Esophagus muscularis mucosa (tissue), 4 donors: Measurements from ENCODE around the gene PPARA. TPM values are rescaled to one million over a fixed set of nuclear protein-coding genes. Genes with fewer than 3 reads are reported as not detected.
"Not testable (repeated sequence)": the region's sequence is repeated elsewhere in the genome, so short reads cannot be mapped to it uniquely, and the experiment has no call there.

Experiments used
- DNase-seq: peaks from one replicate; pipeline ENCODE4 v3.0.0-alpha.2; 2017; ENCODE audit errors: extremely low spot score
- H3K27ac ChIP-seq, 4 donors: fragments of 200-600 bp; sonication (generic); replicated peaks in 1 of 4; 1 replicate in 3 of 4; 2 replicates in 1 of 4; pipeline ENCODE4 v1.5.1; 2016 to 2019; ENCODE audit warnings: mild to moderate bottlenecking in 1 of 4
- H3K27me3 ChIP-seq, 4 donors: fragments of 200-600 bp; sonication (generic); one replicate each; pipeline versions ENCODE4 v1.5.1 to v1.6.0; 2016 to 2019
- H3K36me3 ChIP-seq, 4 donors: fragments of 200-600 bp; sonication (generic); one replicate each; pipeline ENCODE4 v1.5.1; 2016 to 2019
- H3K4me1 ChIP-seq, 4 donors: fragments of 200-600 bp; sonication (generic); one replicate each; pipeline ENCODE4 v1.5.1; 2016 to 2019
- H3K4me3 ChIP-seq, 4 donors: fragments of 200-600 bp; sonication (generic); 1 replicate in 2 of 4; 2 replicates in 2 of 4; pipeline ENCODE4 v1.5.1; 2016 to 2019; ENCODE audit warnings: mild to moderate bottlenecking in 4 of 4, moderate library complexity in 1 of 4
- H3K9me3 ChIP-seq, 4 donors: fragments of 200-600 bp; sonication (generic); 1 replicate in 3 of 4; 2 replicates in 1 of 4; pipeline ENCODE4 v1.5.1; 2016 to 2019
- EP300 ChIP-seq: sonication (generic); formaldehyde crosslinking; IDR thresholded peaks from one replicate; pipeline ENCODE4 v1.6.1; 2017; ENCODE audit warnings: antibody characterized with exemption
- POLR2A ChIP-seq: fragments of 450-650 bp; IDR thresholded peaks from one replicate; pipeline ENCODE4 v1.6.1; 2017; ENCODE audit warnings: antibody characterized with exemption, moderate library complexity, mild to moderate bottlenecking, low read depth
- POLR2AphosphoS5 ChIP-seq, 2 donors: sonication (generic); formaldehyde crosslinking; IDR thresholded peaks; one replicate each; pipeline ENCODE4 v1.6.1; 2017; ENCODE audit warnings: antibody characterized with exemption in 2 of 2
- WGBS: methylation state at CpG from one replicate; pipeline ENCODE4 v1.1.5; 2018; 5-methylcytosine and 5-hydroxymethylcytosine counted together
- intact Hi-C: fragments of 100-400 bp; cut with DNase I; formaldehyde crosslinking; loops from one replicate; pipeline ENCODE4 v1.15.1; 2023
- total RNA-seq, 4 donors: library from RNA; depleted of rRNA; stranded (reverse); fragments of >200 nt; gene quantifications; one replicate each; pipeline versions ENCODE4 v1.1.0 to v1.2.1, GENCODE V29; 2016
- TF ChIP-seq, protein P1 (sequence below), 3 experiments: fragments of 200-600 bp in 2 of 3; fragments of 450-650 bp in 1 of 3; sonication (generic) in 2 of 3; IDR thresholded peaks; one replicate each; pipeline ENCODE4 v1.5.1; 2017 to 2019; ENCODE audit warnings: antibody characterized with exemption in 3 of 3, mild to moderate bottlenecking in 2 of 3, moderate library complexity in 1 of 3

The PPARA gene
- total RNA-seq, 4 donors from 2014 or later: 17.0 to 50.9 (median 26.8) TPM

DNA sequence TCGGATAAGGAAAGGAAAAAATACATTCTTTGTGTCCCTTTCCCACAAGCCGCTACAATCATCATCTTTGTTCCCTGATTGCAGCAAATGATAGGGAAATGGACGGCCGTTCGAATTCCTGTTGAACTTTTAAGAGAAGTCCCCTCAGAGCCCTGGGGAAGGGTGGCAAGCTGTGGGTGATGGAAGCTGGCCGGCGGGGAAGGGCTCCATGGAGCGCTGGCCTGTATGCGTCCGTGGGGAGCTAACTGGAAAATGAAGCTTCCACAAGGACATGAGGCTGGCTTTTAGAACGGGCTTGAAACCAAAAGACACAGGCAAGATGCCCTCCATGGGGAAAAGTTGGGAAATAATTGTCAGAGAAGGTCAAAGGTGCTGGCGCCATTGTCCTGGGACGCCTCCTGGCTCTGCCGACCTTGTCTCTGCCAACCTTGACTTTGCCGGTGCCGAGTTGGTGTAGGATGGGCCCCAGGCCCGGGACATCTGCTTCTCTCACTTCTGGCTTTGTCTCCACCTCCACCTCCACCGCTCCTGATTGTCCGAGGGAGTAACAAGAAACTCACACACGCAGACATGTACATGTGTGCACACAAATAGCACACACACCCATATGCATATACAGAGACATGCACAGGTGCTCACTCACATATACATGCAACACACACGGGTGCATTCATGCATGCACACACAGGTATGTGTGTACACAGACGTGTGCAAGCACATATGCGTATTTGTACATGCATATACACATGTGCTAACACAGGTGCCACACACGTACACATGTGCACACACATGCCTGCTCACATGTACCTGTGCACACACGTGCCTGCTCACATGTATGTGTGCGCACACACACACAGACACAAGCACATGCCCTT is 14.5 kb upstream of the PPARA start:
- Histone ChIP-seq H3K9me3 (no peaks in the 10 kb centered on the region), H3K4me1 (peaks cover 9 to 13% (median 13%) of the 10 kb centered on the region in 4 donors), H3K4me3 (no peak overlapping the region), H3K36me3 (no peaks in the 10 kb centered on the region), H3K27ac (no peak overlapping the region), H3K27me3 (no peaks in the 10 kb centered on the region)
- 85% methylated on average over 23 of the region's 26 CpGs for WGBS
- TF ChIP-seq EP300: no peak
- TF ChIP-seq POLR2AphosphoS5 (IDR thresholded peaks at IDR 0.05): no peak
- TF ChIP-seq, protein P1, sequence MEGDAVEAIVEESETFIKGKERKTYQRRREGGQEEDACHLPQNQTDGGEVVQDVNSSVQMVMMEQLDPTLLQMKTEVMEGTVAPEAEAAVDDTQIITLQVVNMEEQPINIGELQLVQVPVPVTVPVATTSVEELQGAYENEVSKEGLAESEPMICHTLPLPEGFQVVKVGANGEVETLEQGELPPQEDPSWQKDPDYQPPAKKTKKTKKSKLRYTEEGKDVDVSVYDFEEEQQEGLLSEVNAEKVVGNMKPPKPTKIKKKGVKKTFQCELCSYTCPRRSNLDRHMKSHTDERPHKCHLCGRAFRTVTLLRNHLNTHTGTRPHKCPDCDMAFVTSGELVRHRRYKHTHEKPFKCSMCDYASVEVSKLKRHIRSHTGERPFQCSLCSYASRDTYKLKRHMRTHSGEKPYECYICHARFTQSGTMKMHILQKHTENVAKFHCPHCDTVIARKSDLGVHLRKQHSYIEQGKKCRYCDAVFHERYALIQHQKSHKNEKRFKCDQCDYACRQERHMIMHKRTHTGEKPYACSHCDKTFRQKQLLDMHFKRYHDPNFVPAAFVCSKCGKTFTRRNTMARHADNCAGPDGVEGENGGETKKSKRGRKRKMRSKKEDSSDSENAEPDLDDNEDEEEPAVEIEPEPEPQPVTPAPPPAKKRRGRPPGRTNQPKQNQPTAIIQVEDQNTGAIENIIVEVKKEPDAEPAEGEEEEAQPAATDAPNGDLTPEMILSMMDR (IDR thresholded peaks at IDR 0.05): no peak
- no peak for TF ChIP-seq POLR2A
- intact Hi-C loops: no loop called here
- no peak for DNase-seq

DNA sequence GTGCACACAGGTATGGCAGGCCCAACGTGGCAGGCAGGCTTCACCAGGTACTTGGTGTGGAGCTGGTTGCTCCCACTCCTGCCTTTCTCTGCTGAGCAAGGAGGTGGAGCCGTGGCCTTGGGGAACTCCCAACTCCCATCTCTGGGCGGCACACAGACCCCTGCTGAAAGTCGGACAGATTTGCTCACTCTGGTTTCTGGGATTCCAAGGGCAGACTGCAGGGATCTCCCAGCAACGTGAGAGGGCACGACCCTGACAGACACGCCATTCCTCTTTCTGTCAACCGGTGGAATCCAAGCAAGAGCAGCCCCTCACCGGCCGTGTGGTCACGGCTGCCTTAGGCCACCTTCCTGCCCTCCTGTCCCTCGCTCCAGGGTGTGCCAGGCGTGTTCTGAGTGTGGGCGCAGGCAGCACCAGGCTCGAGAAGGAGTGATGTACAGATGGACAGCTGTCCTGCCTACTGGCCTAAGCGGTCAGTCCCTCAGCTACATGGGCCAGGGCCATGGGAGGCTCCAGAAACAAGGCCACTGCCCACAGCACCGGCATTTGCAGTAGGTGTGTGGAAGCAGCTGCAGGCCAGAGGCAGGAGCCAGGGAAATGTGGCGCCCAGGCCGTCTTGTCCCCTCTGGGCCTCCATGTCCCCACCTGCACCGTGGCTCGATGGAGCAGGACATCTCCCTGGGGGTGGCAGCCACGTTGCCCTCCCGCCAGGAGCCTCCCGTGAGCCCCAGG is 13.7 kb upstream of the PPARA start:
- Histone ChIP-seq H3K27me3 (no peaks in the 10 kb centered on the region), H3K9me3 (no peaks in the 10 kb centered on the region), H3K36me3 (no peaks in the 10 kb centered on the region), H3K4me1 (peaks cover 9 to 13% (median 13%) of the 10 kb centered on the region in 4 donors), H3K4me3 (no peak overlapping the region), H3K27ac (no peak overlapping the region)
- intact Hi-C loops: no loop called here
- no peak for DNase-seq
- 82% methylated on average over 10 of the region's 24 CpGs for WGBS
- no peak for TF ChIP-seq POLR2AphosphoS5 (IDR thresholded peaks at IDR 0.05)
- TF ChIP-seq POLR2A: no peak
- no peak for TF ChIP-seq EP300
- TF ChIP-seq, protein P1 (IDR thresholded peaks at IDR 0.05): no peak

DNA sequence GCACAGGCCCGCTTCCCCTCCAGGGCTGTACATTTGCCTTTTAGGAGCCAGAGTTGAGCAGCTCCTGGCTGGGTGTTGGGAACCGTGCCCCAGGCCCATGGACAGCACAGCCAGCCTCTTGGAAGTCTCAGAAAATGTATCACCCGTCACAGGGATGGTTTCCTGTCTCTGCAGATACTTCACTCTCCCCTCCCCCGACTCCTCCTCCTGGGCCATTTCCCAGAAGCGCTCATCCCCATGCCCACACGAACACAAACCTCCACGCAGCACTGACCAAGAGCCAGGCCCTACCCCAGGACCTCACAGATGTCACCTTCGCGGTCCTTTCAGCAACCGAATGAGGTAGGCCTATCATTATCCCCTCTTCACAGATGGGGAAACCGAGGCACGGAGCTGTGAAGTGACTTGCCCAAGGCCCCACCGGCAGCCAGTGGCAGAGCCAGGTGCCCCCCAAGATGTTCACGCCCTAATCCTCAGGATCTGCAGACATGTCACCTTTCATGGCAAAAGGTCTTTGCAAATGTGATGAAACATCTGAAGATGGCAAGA is 13.0 kb upstream of the PPARA start:
- H3K27ac ChIP-seq: no peak overlapping the region
- intact Hi-C loops: no loop called here

DNA sequence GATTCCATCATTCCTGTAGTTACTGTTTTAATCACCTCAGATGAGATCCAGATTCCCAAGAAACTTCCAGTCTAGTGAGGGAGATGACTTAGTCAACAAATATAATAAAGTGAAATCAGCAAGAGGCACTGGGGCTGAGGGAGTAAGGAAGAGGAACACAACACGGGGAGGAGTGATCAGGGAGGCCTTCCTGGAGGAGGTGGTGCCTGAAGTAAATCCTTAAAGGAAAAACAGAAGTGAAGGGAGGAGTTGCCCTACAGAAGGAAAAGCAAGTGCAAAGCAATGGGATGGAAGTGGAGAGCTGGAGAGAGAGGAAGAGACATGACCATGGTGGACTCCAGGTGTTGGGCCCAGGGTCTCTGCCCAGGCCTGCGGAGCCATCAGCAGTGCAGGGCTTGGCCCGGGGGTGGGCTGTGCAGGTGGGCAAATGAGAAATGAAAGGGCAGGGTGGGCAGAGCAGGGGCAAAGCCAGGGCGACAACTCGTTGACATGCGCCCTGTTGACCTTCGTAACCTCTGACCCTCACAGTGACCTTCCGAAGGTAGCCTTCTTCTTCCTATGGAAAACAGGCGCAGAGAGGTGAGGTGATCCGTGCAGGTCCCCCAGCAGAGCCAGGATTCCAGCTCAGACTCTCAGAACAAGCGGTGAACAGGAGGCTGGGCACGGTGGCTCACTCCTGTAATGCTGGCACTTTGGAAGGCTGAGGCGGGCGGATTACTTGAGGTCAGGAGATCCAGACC is 12.1 kb upstream of the PPARA start:
- intact Hi-C loops: no loop called here
- TF ChIP-seq EP300 (no peak), POLR2AphosphoS5 (IDR thresholded peaks at IDR 0.05) (no peak)
- Histone ChIP-seq H3K4me3 (no peak overlapping the region), H3K27ac (peak overlapping the region in 1 of 4 donors; percentile 53), H3K27me3 (no peaks in the 10 kb centered on the region), H3K4me1 (peaks cover 9 to 13% (median 13%) of the 10 kb centered on the region in 4 donors), H3K36me3 (no peaks in the 10 kb centered on the region), H3K9me3 (no peaks in the 10 kb centered on the region)
- DNase-seq: no peak
- WGBS: 81% methylated on average over 12 of the region's 14 CpGs

More for the DNA sequence above, 13.0 kb upstream of the PPARA start:
- DNase-seq: no peak
- WGBS: 86% methylated on average over 7 of the region's 14 CpGs
- peaks cover 9 to 13% (median 13%) of the 10 kb centered on the region in 4 donors for H3K4me1 ChIP-seq
- H3K36me3 ChIP-seq: no peaks in the 10 kb centered on the region
- no peaks in the 10 kb centered on the region for H3K27me3 ChIP-seq
- no peak overlapping the region for H3K4me3 ChIP-seq
- no peaks in the 10 kb centered on the region for H3K9me3 ChIP-seq
- TF ChIP-seq EP300 (no peak), POLR2A (no peak), POLR2AphosphoS5 (IDR thresholded peaks at IDR 0.05) (no peak)
- TF ChIP-seq, protein P1 (IDR thresholded peaks at IDR 0.05): no peak

DNA sequence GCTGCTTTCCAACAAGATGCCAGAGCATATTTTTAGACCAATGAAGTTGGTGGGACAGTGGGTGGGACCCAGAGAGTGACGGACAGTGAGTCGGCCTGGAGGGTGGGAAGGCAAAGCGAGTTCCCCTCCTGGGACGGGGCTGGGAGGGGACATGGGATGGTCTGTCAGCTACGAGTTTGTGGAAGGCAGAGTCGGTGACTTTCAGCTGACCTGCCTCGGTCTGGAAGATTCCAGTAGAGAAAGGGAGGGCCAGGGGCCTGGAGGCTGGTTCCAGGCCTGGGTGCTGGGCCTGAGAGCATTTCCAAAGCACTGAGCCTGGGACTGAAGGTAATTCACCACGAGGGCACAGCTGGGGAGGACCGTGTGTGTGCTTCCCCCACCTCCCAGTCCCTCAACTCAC is 10.9 kb upstream of the PPARA start:
- intact Hi-C loops, H3K36me3 ChIP-seq, H3K4me3 ChIP-seq, H3K27me3 ChIP-seq, H3K9me3 ChIP-seq, DNase-seq: not testable (repeated sequence)
- Histone ChIP-seq H3K4me1 (peaks cover 9 to 13% (median 13%) of the 10 kb centered on the region in 4 donors), H3K27ac (peak overlapping the region; percentile 53 to 70 (median 68))
- WGBS: 59% methylated on average over 7 of the region's 9 CpGs
